ENCODE data around the gene SEMA6C. TPM values are rescaled to one million over a fixed set of nuclear protein-coding genes. Genes with fewer than 3 reads are reported as not detected.

The SEMA6C gene
- total and polyA plus RNA-seq, 2 of the 13 experiments (the other 11 are each of a cell fraction or from before 2014, with no cell fraction given), result 1.4 to 2.9 TPM

DNA sequence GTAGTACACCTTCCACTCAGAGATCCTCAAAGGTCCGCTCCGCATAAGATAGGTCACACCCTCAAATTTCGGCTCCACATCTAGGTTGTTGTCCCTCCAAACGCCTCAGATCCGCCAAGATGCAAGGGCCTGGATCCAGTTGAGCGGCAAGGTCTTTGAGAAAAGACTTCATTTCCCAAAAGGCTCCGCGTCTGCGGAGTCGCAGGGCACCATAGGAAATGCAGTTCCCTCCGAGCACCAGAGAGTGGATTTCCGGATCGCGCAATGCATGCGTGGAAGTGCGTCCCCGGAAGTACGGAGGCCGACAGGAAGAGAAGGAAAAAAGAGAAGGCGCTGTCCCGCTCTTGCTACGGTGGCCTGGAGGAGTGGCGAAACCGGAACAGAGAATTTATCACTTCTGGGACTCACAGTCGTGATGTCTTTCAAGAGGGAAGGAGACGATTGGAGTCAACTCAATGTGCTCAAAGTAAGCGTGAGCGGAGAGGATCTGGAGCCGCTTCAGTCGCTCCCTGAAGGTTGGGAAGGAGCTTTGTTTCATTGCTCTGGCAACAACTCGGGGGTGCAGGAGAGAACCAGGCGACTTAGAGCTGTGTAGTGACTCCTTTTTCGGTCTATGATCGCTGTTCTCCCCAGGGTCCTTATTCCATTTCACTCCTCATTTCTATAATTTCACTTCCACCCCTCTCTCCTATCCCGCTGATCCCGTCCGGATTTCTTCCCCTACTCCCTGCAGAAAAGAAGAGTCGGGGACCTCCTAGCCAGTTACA, 19.5 kb upstream of the SEMA6C start, which contains the start of the genes LYSMD1 and SCNM1 (continued):
- TF ChIP-seq, protein P1, sequence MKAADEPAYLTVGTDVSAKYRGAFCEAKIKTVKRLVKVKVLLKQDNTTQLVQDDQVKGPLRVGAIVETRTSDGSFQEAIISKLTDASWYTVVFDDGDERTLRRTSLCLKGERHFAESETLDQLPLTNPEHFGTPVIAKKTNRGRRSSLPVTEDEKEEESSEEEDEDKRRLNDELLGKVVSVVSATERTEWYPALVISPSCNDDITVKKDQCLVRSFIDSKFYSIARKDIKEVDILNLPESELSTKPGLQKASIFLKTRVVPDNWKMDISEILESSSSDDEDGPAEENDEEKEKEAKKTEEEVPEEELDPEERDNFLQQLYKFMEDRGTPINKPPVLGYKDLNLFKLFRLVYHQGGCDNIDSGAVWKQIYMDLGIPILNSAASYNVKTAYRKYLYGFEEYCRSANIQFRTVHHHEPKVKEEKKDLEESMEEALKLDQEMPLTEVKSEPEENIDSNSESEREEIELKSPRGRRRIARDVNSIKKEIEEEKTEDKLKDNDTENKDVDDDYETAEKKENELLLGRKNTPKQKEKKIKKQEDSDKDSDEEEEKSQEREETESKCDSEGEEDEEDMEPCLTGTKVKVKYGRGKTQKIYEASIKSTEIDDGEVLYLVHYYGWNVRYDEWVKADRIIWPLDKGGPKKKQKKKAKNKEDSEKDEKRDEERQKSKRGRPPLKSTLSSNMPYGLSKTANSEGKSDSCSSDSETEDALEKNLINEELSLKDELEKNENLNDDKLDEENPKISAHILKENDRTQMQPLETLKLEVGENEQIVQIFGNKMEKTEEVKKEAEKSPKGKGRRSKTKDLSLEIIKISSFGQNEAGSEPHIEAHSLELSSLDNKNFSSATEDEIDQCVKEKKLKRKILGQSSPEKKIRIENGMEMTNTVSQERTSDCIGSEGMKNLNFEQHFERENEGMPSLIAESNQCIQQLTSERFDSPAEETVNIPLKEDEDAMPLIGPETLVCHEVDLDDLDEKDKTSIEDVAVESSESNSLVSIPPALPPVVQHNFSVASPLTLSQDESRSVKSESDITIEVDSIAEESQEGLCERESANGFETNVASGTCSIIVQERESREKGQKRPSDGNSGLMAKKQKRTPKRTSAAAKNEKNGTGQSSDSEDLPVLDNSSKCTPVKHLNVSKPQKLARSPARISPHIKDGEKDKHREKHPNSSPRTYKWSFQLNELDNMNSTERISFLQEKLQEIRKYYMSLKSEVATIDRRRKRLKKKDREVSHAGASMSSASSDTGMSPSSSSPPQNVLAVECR (CRISPR knock-in tag; IDR thresholded peaks at IDR 0.05; ENCODE audit: borderline replicate concordance), result peak; percentile 97
- TF ChIP-seq PAF1 (CRISPR knock-in tag; IDR thresholded peaks at IDR 0.05) (no peak), REXO4 (CRISPR knock-in tag; IDR thresholded peaks at IDR 0.05; ENCODE audit: borderline replicate concordance) (no peak), ZNF737 (CRISPR knock-in tag; IDR thresholded peaks at IDR 0.05; ENCODE audit: borderline replicate concordance) (no peak; the same call in 1 of the 2 replicates), ZBTB26 (CRISPR knock-in tag; IDR thresholded peaks at IDR 0.05; ENCODE audit: borderline replicate concordance) (no peak), RNF2 (conservative IDR thresholded peaks at IDR 0.05; ENCODE audit: low read depth) (no peak), MAX (IDR thresholded peaks at IDR 0.05) (peak; percentile 38; the same call in 1 of the 2 replicates), CBFB (CRISPR knock-in tag; IDR thresholded peaks at IDR 0.05) (peak; percentile 57), DMTF1 (CRISPR knock-in tag; IDR thresholded peaks at IDR 0.05) (no peak), ISL2 (CRISPR knock-in tag; IDR thresholded peaks at IDR 0.05) (peak; percentile 81), HOXA9 (CRISPR knock-in tag; IDR thresholded peaks at IDR 0.05; ENCODE audit: borderline replicate concordance) (no peak), ZNF816 (CRISPR knock-in tag; IDR thresholded peaks at IDR 0.05; ENCODE audit: borderline replicate concordance) (peak; percentile 45; the same call in 1 of the 2 replicates), PPARG (CRISPR knock-in tag; conservative IDR thresholded peaks at IDR 0.05) (peak; percentile 53; the same call in 1 of the 2 replicates), PHF20 (CRISPR knock-in tag; IDR thresholded peaks at IDR 0.05) (peak; percentile 99), TCF7L2 (IDR thresholded peaks at IDR 0.05; ENCODE audit: low read depth, low read length) (no peak), GABPB1 (CRISPR knock-in tag; IDR thresholded peaks at IDR 0.05) (peak; percentile 98), ZSCAN20 (CRISPR knock-in tag; IDR thresholded peaks at IDR 0.05; ENCODE audit: borderline replicate concordance) (0 out of 2 replicates have a peak, but pooled peaks have one; percentile 39), NFATC3 (CRISPR knock-in tag; IDR thresholded peaks at IDR 0.05) (0 out of 2 replicates have a peak, but pooled peaks have one; percentile 40)
- TF ChIP-seq, protein P2, sequence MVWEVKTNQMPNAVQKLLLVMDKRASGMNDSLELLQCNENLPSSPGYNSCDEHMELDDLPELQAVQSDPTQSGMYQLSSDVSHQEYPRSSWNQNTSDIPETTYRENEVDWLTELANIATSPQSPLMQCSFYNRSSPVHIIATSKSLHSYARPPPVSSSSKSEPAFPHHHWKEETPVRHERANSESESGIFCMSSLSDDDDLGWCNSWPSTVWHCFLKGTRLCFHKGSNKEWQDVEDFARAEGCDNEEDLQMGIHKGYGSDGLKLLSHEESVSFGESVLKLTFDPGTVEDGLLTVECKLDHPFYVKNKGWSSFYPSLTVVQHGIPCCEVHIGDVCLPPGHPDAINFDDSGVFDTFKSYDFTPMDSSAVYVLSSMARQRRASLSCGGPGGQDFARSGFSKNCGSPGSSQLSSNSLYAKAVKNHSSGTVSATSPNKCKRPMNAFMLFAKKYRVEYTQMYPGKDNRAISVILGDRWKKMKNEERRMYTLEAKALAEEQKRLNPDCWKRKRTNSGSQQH (CRISPR knock-in tag; IDR thresholded peaks at IDR 0.05; ENCODE audit: low read depth), result peak; percentile 12; the same call in 1 of the 2 replicates
